CD4-positive, alpha-beta T cell (primary cell): ENCODE data around the gene PRKCI. TPM values are rescaled to one million over a fixed set of nuclear protein-coding genes. Genes with fewer than 3 reads are reported as not detected.

ENCODE experiments used
- ATAC-seq: fragments of 200-7000 bp; cut with Tn5 transposase; one replicate; pipeline ENCODE4 v1.10.0; 2022; ENCODE audit warnings: mild to moderate bottlenecking; ENCODE audit not compliant: poor library complexity
- CTCF ChIA-PET: fragments of 350-600 bp; sonication (Branson Sonifier 250); formaldehyde crosslinking; loops from one replicate; lab custom pipeline; 2021; ENCODE audit warnings: antibody characterized with exemption, inconsistent platforms; lab: Charles Lee
- POLR2A ChIA-PET: fragments of 350-600 bp; sonication (Branson Sonifier 250); formaldehyde crosslinking; loops from one replicate; lab custom pipeline; 2021; ENCODE audit warnings: antibody characterized with exemption, inconsistent platforms; lab: Charles Lee
- DNase-seq, 14 experiments: peaks; one replicate each; pipeline ENCODE4 v3.0.0-alpha.2; 2013 to 2020; ENCODE audit warnings: mixed read lengths in 2 of 14
- H3K27ac ChIP-seq, 2 donors: one replicate each; pipeline versions ENCODE4 v1.5.1 to v1.7.0; 2013; ENCODE audit warnings: low read length in 2 of 2, low read depth in 1 of 2, mild to moderate bottlenecking in 1 of 2
- H3K27me3 ChIP-seq, 2 experiments: 1 replicate in 1 of 2; 2 replicates in 1 of 2; pipeline versions ENCODE4 v1.6.1 to v1.7.0; 2013; ENCODE audit warnings: low read length in 2 of 2, control low read depth in 1 of 2, mild to moderate bottlenecking in 1 of 2, moderate library complexity in 1 of 2; ENCODE audit not compliant: insufficient read depth in 2 of 2, control insufficient read depth in 1 of 2
- H3K36me3 ChIP-seq: one replicate; pipeline ENCODE4 v1.6.1; 2013; ENCODE audit warnings: low read length, control low read depth; ENCODE audit not compliant: insufficient read depth
- H3K4me1 ChIP-seq: one replicate; pipeline ENCODE4 v1.6.1; 2013; ENCODE audit warnings: low read length, control low read depth; ENCODE audit not compliant: insufficient read depth
- H3K4me3 ChIP-seq: one replicate; pipeline ENCODE4 v1.5.1; 2013; ENCODE audit warnings: mild to moderate bottlenecking, low read length, moderate library complexity
- H3K9me3 ChIP-seq, 2 experiments: 1 replicate in 1 of 2; 2 replicates in 1 of 2; pipeline versions ENCODE4 v1.6.1 to v1.7.0; 2013; ENCODE audit warnings: low read length in 2 of 2, mild to moderate bottlenecking in 2 of 2, control low read depth in 1 of 2, moderate library complexity in 1 of 2; ENCODE audit not compliant: control insufficient read depth in 1 of 2, insufficient read depth in 1 of 2
- H3K27ac Mint-ChIP-seq: one replicate; pipeline ENCODE4 v1.8.0; 2020; ENCODE audit warnings: mixed read lengths
- H3K27me3 Mint-ChIP-seq: one replicate; pipeline ENCODE4 v1.8.0; 2021; ENCODE audit warnings: mixed read lengths
- H3K36me3 Mint-ChIP-seq: one replicate; pipeline ENCODE4 v1.8.0; 2021; ENCODE audit warnings: low read depth, mixed read lengths
- H3K4me1 Mint-ChIP-seq: one replicate; pipeline ENCODE4 v1.8.0; 2021; ENCODE audit warnings: low read depth, mixed read lengths
- H3K4me3 Mint-ChIP-seq: one replicate; pipeline ENCODE4 v1.8.0; 2020; ENCODE audit warnings: mild to moderate bottlenecking, mixed read lengths
- H3K9me3 Mint-ChIP-seq: one replicate; pipeline ENCODE4 v1.8.0; 2020; ENCODE audit warnings: mixed read lengths
- intact Hi-C, 2 experiments: fragments of 100-400 bp; cut with DNase I in 1 of 2; cut with micrococcal nuclease in 1 of 2; formaldehyde crosslinking; loops; one replicate each; pipeline versions ENCODE4 v1.15.1 to v1.9.0; 2023 to 2025; cut with DNase I, micrococcal nuclease
- total RNA-seq, 174 experiments: library from RNA in 2 of 174; stranded (reverse) in 2 of 174; gene quantifications; one replicate each; pipeline ENCODE4 v1.2.3 and lab custom pipeline; 2021 to 2026
- TF ChIP-seq, protein P1 (sequence below): fragments of 200-600 bp; IDR thresholded peaks from one replicate; pipeline ENCODE4 v1.8.0; 2022; ENCODE audit warnings: antibody characterized with exemption, mild to moderate bottlenecking

Gene PRKCI
- total RNA-seq, 2 experiments from 2014 or later = 16.4 to 18.0 TPM

- H3K36me3 Mint-ChIP-seq = peaks cover 77% of the 10 kb centered on the region
- H3K27ac ChIP-seq = no peak overlapping the region
These were observed 34.9 kb downstream of the PRKCI start for GRCh38 chr3:170257145-170257544.

GRCh38 chr3:170258105-170258487 lies 35.9 kb downstream of the PRKCI start:
- ATAC-seq (no peak), DNase-seq (no peak)
- Histone ChIP-seq H3K4me3 (no peak overlapping the region), H3K9me3 (no peaks in the 10 kb centered on the region), H3K27me3 (no peaks in the 10 kb centered on the region), H3K27ac (no peak overlapping the region), H3K36me3 (peaks cover 13% of the 10 kb centered on the region), H3K4me1 (peaks cover 6% of the 10 kb centered on the region)
- Mint-ChIP-seq H3K36me3 (peaks cover 73% of the 10 kb centered on the region), H3K4me1 (peaks cover 44% of the 10 kb centered on the region), H3K27ac (no peak overlapping the region), H3K27me3 (no peaks in the 10 kb centered on the region), H3K4me3 (no peak overlapping the region), H3K9me3 (peaks cover 3% of the 10 kb centered on the region)
- TF ChIP-seq, protein P1, sequence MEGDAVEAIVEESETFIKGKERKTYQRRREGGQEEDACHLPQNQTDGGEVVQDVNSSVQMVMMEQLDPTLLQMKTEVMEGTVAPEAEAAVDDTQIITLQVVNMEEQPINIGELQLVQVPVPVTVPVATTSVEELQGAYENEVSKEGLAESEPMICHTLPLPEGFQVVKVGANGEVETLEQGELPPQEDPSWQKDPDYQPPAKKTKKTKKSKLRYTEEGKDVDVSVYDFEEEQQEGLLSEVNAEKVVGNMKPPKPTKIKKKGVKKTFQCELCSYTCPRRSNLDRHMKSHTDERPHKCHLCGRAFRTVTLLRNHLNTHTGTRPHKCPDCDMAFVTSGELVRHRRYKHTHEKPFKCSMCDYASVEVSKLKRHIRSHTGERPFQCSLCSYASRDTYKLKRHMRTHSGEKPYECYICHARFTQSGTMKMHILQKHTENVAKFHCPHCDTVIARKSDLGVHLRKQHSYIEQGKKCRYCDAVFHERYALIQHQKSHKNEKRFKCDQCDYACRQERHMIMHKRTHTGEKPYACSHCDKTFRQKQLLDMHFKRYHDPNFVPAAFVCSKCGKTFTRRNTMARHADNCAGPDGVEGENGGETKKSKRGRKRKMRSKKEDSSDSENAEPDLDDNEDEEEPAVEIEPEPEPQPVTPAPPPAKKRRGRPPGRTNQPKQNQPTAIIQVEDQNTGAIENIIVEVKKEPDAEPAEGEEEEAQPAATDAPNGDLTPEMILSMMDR = no peak
- CTCF ChIA-PET = no interaction called here
- intact Hi-C loops = loop anchor here in 1 of 2 experiments (5.0 kb wide), 1 partner anchor 36 kb away; the partner anchor contains the start of gene PRKCI
- POLR2A ChIA-PET = no interaction called here

More at GRCh38 chr3:170257145-170257544, 34.9 kb downstream of the PRKCI start:
- ATAC-seq = no peak
- H3K4me3 Mint-ChIP-seq = no peak overlapping the region
- H3K9me3 ChIP-seq = no peaks in the 10 kb centered on the region
- H3K4me1 Mint-ChIP-seq = peaks cover 44% of the 10 kb centered on the region
- peaks cover 13% of the 10 kb centered on the region for H3K36me3 ChIP-seq
- POLR2A ChIA-PET = no interaction called here
- H3K27me3 Mint-ChIP-seq = no peaks in the 10 kb centered on the region
- CTCF ChIA-PET = no interaction called here
- H3K27me3 ChIP-seq = no peaks in the 10 kb centered on the region
- no peak overlapping the region for H3K4me3 ChIP-seq
- TF ChIP-seq, protein P1 = no peak
- intact Hi-C loops = loop anchor here in 1 of 2 experiments (5.0 kb wide), 1 partner anchor 35 kb away; the partner anchor contains the start of gene PRKCI
- DNase-seq = no peak
- peaks cover 3% of the 10 kb centered on the region for H3K9me3 Mint-ChIP-seq
- H3K4me1 ChIP-seq = peaks cover 6% of the 10 kb centered on the region
- H3K27ac Mint-ChIP-seq = no peak overlapping the region

DNA sequence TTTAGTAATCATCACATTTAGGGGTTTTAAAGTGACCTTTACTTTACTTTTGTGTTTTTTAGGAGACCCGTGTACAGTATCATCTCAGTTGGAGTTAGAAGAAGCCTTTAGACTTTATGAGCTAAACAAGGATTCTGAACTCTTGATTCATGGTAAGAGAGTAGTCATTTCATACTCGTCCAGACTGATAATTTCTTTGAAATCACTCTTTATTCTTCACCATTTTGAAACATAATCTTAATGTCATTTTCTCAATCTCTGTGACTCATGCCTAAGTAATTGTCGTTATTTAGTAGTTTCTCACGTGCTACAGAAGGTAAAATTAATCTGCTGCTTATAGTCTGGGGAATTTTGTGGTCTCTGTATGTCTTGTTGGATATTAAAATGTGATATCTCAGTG lies 37.7 kb downstream of the PRKCI start:
- DNase-seq (no peak), ATAC-seq (no peak)
- H3K36me3 Mint-ChIP-seq = peaks cover 75% of the 10 kb centered on the region
- H3K9me3 ChIP-seq = no peaks in the 10 kb centered on the region
- H3K4me1 ChIP-seq = peaks cover 6% of the 10 kb centered on the region
- H3K4me1 Mint-ChIP-seq = peaks cover 36% of the 10 kb centered on the region
- intact Hi-C loops = loop anchor here in 1 of 2 experiments (5.0 kb wide), 1 partner anchor 38 kb away; the partner anchor contains the start of gene PRKCI
- peaks cover 3% of the 10 kb centered on the region for H3K9me3 Mint-ChIP-seq
- H3K27me3 ChIP-seq = no peaks in the 10 kb centered on the region
- TF ChIP-seq, protein P1 = no peak
- no peak overlapping the region for H3K27ac ChIP-seq
- no peak overlapping the region for H3K27ac Mint-ChIP-seq
- peaks cover 23% of the 10 kb centered on the region for H3K36me3 ChIP-seq
- CTCF ChIA-PET = no interaction called here
- no peak overlapping the region for H3K4me3 Mint-ChIP-seq
- POLR2A ChIA-PET = no interaction called here
- H3K27me3 Mint-ChIP-seq = no peaks in the 10 kb centered on the region
- no peak overlapping the region for H3K4me3 ChIP-seq
